Ramos (cell line): ENCODE results near the gene RALGAPB.
"Not testable (repeated sequence)": the region's sequence is repeated elsewhere in the genome, so short reads cannot be mapped to it uniquely, and the experiment has no call there.

Experiments
- in situ Hi-C: fragments of 300-500 bp; cut with MboI; formaldehyde crosslinking; loops from one replicate; pipeline ENCODE4 v1.14.3; 2022; ENCODE audit warnings: low sequenced_read_pairs; ENCODE audit not compliant: unreplicated experiment

The RALGAPB gene

DNA sequence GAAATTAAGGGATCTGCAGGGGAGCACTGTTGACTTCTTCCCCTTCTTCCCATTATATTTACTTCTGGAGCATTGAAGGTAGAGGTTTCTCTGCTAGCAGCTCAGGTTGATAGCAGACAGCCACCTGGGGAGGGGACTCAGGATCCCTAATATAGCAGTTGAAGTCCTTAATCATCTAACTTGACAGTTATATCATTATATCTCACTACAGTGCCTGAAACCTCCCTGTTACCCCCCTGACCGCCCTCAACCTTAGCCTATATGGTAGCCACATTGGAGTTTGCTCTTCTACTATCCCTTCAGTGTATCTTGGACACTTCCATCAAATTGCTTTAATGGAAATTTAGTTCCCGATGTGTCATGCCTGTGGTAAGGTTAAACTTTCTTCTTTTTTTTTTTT, 7.0 kb downstream of the RALGAPB start:
- in situ Hi-C loops: no loop called here

DNA sequence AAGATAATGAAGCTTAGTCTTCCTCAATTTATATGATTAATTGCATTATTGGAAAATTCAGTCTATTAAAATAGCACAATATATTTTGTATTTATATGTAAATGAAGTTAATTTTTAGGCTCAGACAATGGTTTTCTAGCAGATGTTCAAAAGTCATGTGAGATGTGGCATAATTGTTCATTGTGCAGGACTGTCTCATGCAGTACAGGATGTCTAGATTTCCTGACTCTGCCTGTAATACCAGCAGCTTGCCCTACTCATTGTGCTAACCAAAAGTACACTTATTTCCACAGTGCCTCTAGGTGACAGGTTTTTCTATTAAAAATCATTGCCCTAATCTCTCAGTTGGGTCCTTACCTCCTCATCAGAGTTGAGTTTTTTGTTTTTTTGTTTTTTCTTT, 12.4 kb downstream of the RALGAPB start:
- in situ Hi-C loops: no loop called here

- in situ Hi-C loops: no loop called here
Measured at GRCh38 chr20:38489181-38489580, 16.5 kb downstream of the RALGAPB start.

DNA sequence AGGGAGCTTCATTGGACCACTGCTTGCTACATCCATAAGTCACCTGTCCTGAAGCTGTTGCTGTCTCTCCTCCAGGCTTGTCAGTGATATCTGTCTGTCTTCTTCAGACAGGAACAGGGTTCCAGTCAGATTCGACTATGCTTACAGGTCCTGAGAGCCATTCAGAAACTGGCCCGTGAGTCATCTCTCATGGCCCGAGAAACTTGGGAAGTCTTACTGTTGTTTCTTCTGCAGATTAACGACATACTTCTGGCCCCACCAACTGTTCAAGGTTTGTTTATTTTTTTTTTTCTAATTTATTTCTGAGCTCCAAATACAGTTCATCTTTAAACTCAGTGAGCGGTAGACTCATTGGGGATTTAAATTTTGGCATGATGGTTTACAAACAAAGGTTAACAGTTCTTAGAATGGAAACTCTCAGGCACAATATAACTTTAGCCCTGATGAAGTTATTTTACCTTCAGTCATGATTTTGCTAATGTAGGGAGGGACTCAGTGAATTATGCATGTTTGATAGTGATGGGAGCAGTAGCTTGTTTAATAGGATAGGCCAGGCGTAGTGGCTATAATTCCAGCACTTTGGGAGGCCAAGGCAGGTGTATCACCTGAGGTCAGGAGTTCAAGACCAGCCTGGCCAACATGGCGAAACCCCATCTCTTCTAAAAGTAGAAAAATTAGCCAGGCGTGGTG, 24.7 kb downstream of the RALGAPB start:
- in situ Hi-C loops: no loop called here

DNA sequence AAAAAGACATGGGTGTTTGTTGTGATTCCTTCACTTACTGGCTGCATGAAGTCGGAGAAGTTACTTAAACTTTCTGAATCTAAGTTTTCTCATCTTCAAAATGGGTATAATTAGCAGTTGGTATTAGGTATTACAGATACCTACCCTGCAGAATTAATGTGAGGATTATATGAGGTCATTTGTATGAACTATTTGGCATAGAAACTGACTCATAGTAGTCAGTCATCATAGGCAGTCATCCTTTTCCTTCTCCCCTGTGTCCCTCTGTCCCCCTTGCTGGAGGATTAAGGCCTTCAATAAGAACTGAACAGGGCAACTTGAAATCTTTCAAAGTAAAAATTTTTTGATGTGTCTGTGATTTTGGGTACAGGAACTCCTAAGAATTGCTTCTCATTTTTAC, 26.3 kb downstream of the RALGAPB start:
- in situ Hi-C loops: no loop called here

GRCh38 chr20:38499366-38499765, 26.7 kb downstream of the RALGAPB start:
- in situ Hi-C loops: no loop called here

DNA sequence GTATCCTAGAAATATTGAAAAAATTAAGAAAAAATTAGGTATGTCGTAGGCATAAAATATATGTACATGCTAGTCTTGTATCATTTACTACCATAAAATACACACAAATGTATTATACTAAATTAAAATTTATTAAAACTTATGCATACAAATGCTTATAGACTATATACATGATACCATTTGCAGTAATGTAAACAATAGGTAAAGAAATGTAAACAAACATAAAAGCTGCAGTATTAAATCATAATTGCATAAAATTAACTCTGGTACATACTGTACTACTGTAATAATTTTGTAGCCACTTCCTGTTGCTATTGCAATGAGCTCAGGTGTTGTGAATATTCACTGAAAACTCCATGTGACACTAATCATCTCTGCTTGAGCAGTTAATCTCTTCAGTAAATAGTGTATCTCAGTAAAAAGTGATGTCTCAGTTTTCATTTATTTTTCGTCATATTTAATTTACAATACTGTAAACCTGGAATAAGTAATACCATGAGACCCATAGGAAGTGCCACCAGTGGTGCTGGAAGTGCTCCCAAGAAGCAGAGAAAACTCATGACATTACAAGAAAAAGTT, 29.3 kb downstream of the RALGAPB start:
- in situ Hi-C loops: no loop called here

DNA sequence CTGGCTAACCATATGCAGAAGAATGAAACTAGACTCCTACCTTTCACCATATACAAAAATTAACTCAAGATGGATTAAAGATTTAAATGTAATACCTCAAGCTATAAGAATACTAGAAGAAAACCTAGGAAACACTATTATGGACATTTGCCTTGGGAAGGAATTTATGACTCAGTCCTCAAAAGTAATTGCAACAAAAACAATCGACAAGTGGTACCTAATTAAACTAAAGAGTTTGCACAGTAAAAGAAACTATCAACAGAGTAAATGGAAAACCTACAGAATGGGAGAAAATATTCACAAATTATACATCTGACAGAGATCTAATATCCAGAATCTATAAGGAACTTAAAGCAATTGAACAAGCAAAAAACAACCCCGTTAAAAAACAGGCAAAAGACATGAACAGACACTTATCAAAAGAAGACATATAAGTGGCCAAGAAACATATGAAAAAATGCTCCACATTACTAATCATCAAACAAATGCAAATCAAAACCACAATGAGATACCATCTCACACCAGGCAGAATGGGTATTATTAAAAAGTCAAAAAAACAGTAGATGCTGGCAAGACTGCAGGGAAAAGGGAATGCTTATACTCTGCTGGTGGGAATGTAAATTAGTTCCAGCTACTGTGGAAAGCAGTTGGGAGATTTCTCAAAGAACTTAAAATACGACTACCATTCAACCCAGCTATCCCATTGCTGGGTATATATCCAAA, 31.9 kb downstream of the RALGAPB start:
- in situ Hi-C loops: no loop called here

DNA sequence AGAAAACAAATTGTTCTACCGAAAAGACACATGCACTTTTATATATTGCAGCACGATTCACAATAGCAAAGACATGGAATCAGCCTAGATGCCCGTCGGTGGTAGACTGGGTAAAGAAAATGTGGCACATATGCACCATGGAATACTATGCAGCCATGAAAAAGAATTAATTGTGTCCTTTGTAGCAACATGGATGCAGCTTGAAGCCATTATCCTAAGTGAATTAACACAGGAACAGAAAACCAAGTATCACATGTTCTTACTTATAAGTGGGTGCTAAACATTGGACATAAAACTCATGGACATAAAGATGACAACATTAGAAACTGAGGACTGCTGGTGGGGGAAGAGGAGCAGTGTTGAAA, 32.4 kb downstream of the RALGAPB start:
- in situ Hi-C loops: no loop called here

- in situ Hi-C loops: not testable (repeated sequence)
Measured at GRCh38 chr20:38511726-38512125, 39.1 kb downstream of the RALGAPB start.

DNA sequence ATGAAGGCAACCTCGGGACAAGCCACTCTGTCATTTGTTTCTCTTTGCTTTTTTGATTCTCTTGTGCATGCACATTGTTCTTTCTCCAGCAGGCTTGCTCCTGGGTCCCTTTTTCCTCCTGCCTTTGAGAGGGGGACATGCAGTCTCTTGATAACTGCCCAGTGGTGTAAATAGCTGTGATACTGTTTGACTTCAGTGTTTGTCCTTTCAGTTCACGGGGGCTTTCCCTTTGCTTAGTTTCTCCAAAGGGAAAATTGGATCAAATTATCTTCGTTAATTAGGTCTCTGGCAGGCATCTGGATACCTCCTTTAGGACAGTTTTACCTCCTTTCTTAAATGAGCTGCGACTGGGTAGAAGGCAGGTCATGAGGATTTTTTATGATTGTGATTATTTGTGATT, 41.5 kb downstream of the RALGAPB start:
- in situ Hi-C loops: no loop called here

- in situ Hi-C loops: no loop called here
Measured at GRCh38 chr20:38514947-38515346, 42.3 kb downstream of the RALGAPB start.

- in situ Hi-C loops: no loop called here
Measured at GRCh38 chr20:38515631-38516030, 43.0 kb downstream of the RALGAPB start.

DNA sequence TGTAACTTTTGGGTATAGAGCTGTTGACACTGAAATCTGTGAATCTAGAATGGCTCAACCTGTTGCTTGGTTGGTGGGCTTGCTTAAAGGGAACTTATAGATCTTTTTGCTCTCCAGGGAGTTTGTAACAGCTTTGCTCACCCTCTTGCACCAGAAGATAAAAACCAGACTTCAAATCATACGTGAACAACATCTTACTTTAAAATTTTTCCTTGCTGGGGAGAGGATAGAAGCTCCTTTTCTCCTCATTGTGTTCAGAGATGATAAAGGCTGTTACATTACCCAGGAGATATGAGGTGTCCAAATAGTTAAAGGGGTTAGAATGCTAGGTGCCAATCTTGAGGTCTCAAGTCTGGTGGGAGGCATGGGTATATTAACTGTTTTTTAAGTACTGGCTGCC, 46.8 kb downstream of the RALGAPB start:
- in situ Hi-C loops: no loop called here

- in situ Hi-C loops: no loop called here
Measured at GRCh38 chr20:38520261-38520660, 47.6 kb downstream of the RALGAPB start.

DNA sequence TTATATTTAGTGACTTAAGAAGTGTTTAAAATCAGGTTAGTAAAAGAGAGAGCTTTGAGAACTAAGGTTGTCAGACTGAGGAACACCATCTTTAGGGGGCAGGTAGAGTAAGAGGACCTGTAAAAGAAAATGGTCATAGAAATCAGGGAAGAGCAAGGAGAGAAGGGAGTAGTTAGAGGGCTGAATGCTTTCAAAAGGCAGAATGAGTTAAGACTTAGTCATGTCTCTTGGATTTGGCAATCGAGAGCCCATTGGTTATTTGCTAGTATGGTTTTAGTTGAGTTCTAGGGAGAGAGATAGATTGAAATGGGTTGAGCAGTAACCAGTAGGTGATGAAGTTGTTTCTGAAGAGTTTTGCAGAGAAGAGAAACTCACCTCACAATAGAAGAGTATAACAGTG, 51.1 kb downstream of the RALGAPB start:
- in situ Hi-C loops: no loop called here

- in situ Hi-C loops: no loop called here
Measured at GRCh38 chr20:38528167-38528566, 55.5 kb downstream of the RALGAPB start.

DNA sequence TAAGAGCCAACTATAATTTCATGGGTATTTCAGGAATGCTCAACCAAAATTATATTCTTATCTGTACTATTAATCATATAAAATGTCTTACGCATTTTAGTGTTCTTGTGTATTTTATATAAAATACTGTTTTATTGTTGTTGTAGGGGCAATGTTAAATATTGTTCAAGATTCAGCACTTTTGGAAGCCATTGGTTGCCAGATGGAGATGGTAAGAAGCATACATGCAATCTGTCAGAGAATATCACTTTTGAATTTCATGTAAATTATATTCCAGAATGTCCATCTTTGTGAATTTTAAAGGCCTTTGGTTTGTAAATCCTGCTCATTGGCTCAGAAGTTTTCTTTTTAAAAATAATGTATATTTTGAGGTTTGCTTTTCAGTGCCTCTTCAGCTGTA, 58.4 kb downstream of the RALGAPB start:
- in situ Hi-C loops: no loop called here

DNA sequence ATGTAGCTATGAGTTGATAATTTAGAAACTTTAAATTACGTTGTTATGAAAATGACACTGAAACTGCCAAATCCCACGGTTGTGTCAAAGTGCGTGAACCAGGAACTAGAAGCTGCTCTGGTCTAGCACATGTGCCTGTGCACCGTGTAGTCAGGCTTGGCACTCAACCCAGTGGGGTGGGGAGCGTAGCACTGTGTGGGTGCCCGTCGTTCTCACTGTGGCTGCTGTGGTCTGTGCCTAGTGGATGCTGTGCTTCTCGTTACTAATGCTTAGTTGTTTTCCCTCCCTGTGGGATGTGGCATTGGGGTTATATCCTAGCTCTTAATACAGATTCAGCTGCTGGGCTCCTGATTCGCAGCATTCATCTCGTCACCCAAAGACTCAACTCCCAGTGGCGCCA, 62.1 kb downstream of the RALGAPB start:
- in situ Hi-C loops: no loop called here

DNA sequence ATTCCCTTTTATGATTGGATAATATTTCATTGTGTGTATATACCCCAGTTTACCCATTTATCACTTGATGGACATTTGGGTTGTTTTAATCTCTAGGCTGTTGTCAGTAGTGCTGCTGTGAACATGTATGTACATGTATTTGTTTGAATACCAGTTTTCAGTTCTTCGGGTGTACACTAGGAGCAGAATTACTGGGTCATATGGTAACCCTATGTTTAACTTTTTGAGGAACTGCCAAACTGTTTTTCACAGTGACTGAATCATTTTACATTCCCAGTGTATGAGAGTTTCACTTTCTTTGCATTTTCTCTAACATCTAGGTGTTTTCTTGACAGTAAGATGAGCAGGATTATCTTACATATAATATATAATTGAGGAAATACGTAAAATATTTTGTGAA, 63.7 kb downstream of the RALGAPB start:
- in situ Hi-C loops: no loop called here

- in situ Hi-C loops: no loop called here
Measured at GRCh38 chr20:38537176-38537575, 64.5 kb downstream of the RALGAPB start.

DNA sequence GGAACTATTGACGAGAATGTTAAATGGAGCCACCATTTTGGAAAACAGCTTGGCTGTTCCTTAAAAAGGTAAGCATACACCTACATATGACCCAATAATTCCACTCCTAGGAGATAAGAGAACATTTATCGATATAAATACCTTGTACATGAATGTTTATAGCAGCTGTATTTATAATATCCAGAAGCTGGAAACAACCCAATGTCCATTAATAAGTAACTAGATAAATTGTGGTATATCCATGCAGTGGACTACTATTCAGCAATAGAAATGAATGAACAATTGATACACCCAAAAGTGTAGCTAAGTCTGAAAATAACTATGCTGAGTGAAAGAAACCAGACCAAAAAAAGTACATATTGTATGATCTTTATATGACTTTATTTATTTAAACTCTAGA, 66.1 kb downstream of the RALGAPB start:
- in situ Hi-C loops: no loop called here
